Naive thymus-derived CD4-positive, alpha-beta T cell (primary cell): Measurements from ENCODE around the gene FCN3. TPM values are rescaled to one million over a fixed set of nuclear protein-coding genes. Genes with fewer than 3 reads are reported as not detected.
A peak's percentile ranks its signal among the peaks of the same experiment; 100 is the strongest.

Experiments
- ATAC-seq: fragments of 150-1000 bp; cut with Tn5 transposase; 2 replicates; pipeline ENCODE4 v1.10.0; 2021; ENCODE audit warnings: mild to moderate bottlenecking, moderate library complexity
- CTCF ChIA-PET: fragments of 350-600 bp; sonication (Branson Sonifier 250); formaldehyde crosslinking; loops from one replicate; lab custom pipeline; 2021; ENCODE audit warnings: antibody characterized with exemption; lab: Charles Lee
- POLR2A ChIA-PET: fragments of 350-600 bp; sonication (Branson Sonifier 250); formaldehyde crosslinking; loops from one replicate; lab custom pipeline; 2021; ENCODE audit warnings: antibody characterized with exemption, inconsistent platforms; lab: Charles Lee
- DNase-seq, 9 donors: peaks; one replicate each; pipeline versions ENCODE4 v3.0.0 to v3.0.0-alpha.2; 2020 to 2022; ENCODE audit warnings: mixed read lengths in 1 of 9
- H3K27ac ChIP-seq: one replicate; pipeline ENCODE4 v1.7.0; 2013; ENCODE audit warnings: mild to moderate bottlenecking, low read depth, low read length, moderate library complexity
- H3K27me3 ChIP-seq, 2 donors: one replicate each; pipeline ENCODE4 v1.7.0; 2013; ENCODE audit warnings: low read length in 2 of 2, mild to moderate bottlenecking in 2 of 2, moderate library complexity in 2 of 2; ENCODE audit not compliant: control insufficient read depth in 2 of 2, insufficient read depth in 2 of 2
- H3K36me3 ChIP-seq, 3 experiments: 1 replicate in 2 of 3; 2 replicates in 1 of 3; pipeline ENCODE4 v1.7.0; 2013; ENCODE audit warnings: low read length in 3 of 3, mild to moderate bottlenecking in 3 of 3, moderate library complexity in 1 of 3; ENCODE audit not compliant: insufficient read depth in 3 of 3, control insufficient read depth in 2 of 3
- H3K4me1 ChIP-seq, 2 donors: one replicate each; pipeline ENCODE4 v1.7.0; 2013; ENCODE audit warnings: low read length in 2 of 2, mild to moderate bottlenecking in 2 of 2, moderate library complexity in 1 of 2; ENCODE audit not compliant: control insufficient read depth in 2 of 2, insufficient read depth in 2 of 2
- H3K4me3 ChIP-seq: 2 replicates; pipeline ENCODE4 v1.7.0; 2013; ENCODE audit warnings: mild to moderate bottlenecking, low read length
- H3K9me3 ChIP-seq, 3 experiments: 1 replicate in 2 of 3; 2 replicates in 1 of 3; pipeline ENCODE4 v1.7.0; 2013; ENCODE audit warnings: low read length in 3 of 3; ENCODE audit not compliant: control insufficient read depth in 2 of 3
- H3K27ac Mint-ChIP-seq, 9 donors: one replicate each; pipeline ENCODE4 v1.8.0; 2020 to 2022; ENCODE audit warnings: mixed read lengths in 9 of 9, mild to moderate bottlenecking in 8 of 9, moderate library complexity in 5 of 9, inconsistent platforms in 2 of 9
- H3K27me3 Mint-ChIP-seq, 5 donors: one replicate each; pipeline ENCODE4 v1.8.0; 2021 to 2022; ENCODE audit warnings: mixed read lengths in 5 of 5, mild to moderate bottlenecking in 1 of 5
- H3K36me3 Mint-ChIP-seq, 5 donors: one replicate each; pipeline ENCODE4 v1.8.0; 2020 to 2022; ENCODE audit warnings: mixed read lengths in 5 of 5, mild to moderate bottlenecking in 3 of 5, inconsistent platforms in 1 of 5
- H3K4me1 Mint-ChIP-seq, 7 donors: one replicate each; pipeline ENCODE4 v1.8.0; 2020 to 2022; ENCODE audit warnings: mixed read lengths in 7 of 7, mild to moderate bottlenecking in 3 of 7, inconsistent platforms in 1 of 7
- H3K4me3 Mint-ChIP-seq, 10 donors: one replicate each; pipeline ENCODE4 v1.8.0; 2020 to 2022; ENCODE audit warnings: mild to moderate bottlenecking in 10 of 10, mixed read lengths in 10 of 10, moderate library complexity in 6 of 10, inconsistent platforms in 2 of 10
- H3K9me3 Mint-ChIP-seq, 11 donors: one replicate each; pipeline ENCODE4 v1.8.0; 2020 to 2022; ENCODE audit warnings: mixed read lengths in 11 of 11, mild to moderate bottlenecking in 4 of 11, inconsistent platforms in 1 of 11, moderate library complexity in 1 of 11
- intact Hi-C, 2 donors: fragments of 100-400 bp; cut with micrococcal nuclease; formaldehyde crosslinking; loops; one replicate each; pipeline ENCODE4 v1.15.1; 2023
- polyA plus RNA-seq, 2 donors: library from polyadenylated mRNA; unstranded; fragments of 300-500 nt; fragmentation: Illumina TruSeq; gene quantifications; one replicate each; pipeline ENCODE4 v1.2.3, GENCODE V29; 2021
- total RNA-seq, 6 experiments: library from RNA in 5 of 6; stranded (reverse) in 5 of 6; gene quantifications; 1 replicate in 5 of 6; 2 replicates in 1 of 6; pipeline ENCODE4 v1.2.3 and lab custom pipeline; 2021 to 2026

FCN3 gene
- total and polyA plus RNA-seq, 7 experiments from 2014 or later, result not detected

DNA sequence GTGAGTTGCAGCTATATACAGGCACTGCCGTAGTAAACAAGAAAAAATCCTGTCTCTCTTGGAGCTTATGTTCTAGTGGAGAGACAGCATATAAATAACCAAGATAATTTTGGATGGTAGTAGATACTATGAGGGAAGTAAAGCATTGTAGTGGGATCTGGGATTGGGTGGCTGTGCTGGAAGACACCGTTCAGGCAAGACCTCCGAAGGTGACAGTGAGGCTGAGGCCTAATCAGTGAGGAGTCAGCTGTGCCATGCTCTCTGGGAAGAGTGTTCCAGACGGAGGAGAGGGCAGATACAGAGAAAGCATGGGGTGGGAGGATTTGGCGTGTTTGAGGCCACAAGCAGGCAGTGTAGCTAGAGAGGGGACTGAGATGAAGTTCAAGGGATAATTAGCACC lies 46.7 kb downstream of the FCN3 start:
- peak overlapping the region in 2 of 10 donors; percentile 8 to 18 for H3K4me3 Mint-ChIP-seq
- no peaks in the 10 kb centered on the region for H3K9me3 Mint-ChIP-seq
- Histone ChIP-seq H3K27me3 (no peaks in the 10 kb centered on the region), H3K27ac (no peak overlapping the region), H3K36me3 (peaks cover 8 to 67% (median 13%) of the 10 kb centered on the region in 3 experiments), H3K4me3 (no peak overlapping the region), H3K9me3 (no peaks in the 10 kb centered on the region), H3K4me1 (peaks cover 16 to 23% of the 10 kb centered on the region in 2 donors)
- intact Hi-C loops, result loop anchor here in 1 of 2 donors (10.0 kb wide), 1 partner anchor 277 kb away; the partner anchor contains the start of gene AHDC1
- peaks cover 53 to 91% (median 76%) of the 10 kb centered on the region in 7 donors for H3K4me1 Mint-ChIP-seq
- CTCF ChIA-PET, result interaction anchor here (1.1 to 1.9 kb wide), 3 partner anchors 14 to 29 kb away, joined by 3 to 6 read pairs (median 3); partner anchors contain the start of gene SYTL1
- ATAC-seq (no peak), DNase-seq (no peak)
- peaks cover 0 to 31% (median 5%) of the 10 kb centered on the region in 5 donors for H3K36me3 Mint-ChIP-seq
- peak overlapping the region in 5 of 9 donors; percentile 28 to 89 (median 56) for H3K27ac Mint-ChIP-seq
- POLR2A ChIA-PET, result interaction anchor here (1.0 to 2.5 kb wide), 3 partner anchors 11 to 19 kb away, joined by 3 to 10 read pairs (median 5); no protein-coding TSS in a partner anchor
- H3K27me3 Mint-ChIP-seq, result no peaks in the 10 kb centered on the region

DNA sequence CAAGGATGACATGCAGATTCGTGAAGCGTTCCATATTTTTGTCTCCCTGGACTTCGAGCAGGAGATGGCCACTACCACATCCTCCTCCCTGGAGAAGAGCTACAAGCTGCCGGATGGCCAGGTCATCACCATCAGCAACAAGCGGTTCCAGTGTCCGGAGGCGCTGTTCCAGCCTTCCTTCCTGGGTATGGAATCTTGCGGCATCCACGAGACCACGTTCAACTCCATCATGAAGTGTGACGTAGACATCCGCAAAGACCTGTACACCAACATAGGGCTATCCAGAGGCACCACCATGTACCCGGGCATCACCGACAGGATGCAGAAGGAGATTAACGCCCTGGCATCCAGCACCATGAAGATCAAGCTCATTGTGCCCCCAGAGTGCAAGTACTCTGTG lies 49.3 kb downstream of the FCN3 start:
- H3K9me3 ChIP-seq, result no peaks in the 10 kb centered on the region
- H3K27ac Mint-ChIP-seq, result peak overlapping the region in 1 of 9 donors; percentile 9
- H3K4me3 Mint-ChIP-seq, result peak overlapping the region in 5 of 10 donors; percentile 17 to 94 (median 52)
- no peak overlapping the region for H3K27ac ChIP-seq
- peaks cover 0 to 45% (median 6%) of the 10 kb centered on the region in 3 experiments for H3K36me3 ChIP-seq
- POLR2A ChIA-PET, result interaction anchor here (0.6 to 4.0 kb wide), 3 partner anchors 16 to 106 kb away, joined by 3 to 28 read pairs (median 10); partner anchors contain the start of gene SYTL1
- H3K27me3 Mint-ChIP-seq, result no peaks in the 10 kb centered on the region
- H3K4me1 Mint-ChIP-seq, result peaks cover 41 to 82% (median 76%) of the 10 kb centered on the region in 7 donors
- no peaks in the 10 kb centered on the region for H3K27me3 ChIP-seq
- intact Hi-C loops, result loop anchor here in 1 of 2 donors (10.0 kb wide), 1 partner anchor 280 kb away; the partner anchor contains the start of gene AHDC1
- H3K4me3 ChIP-seq, result no peak overlapping the region
- H3K4me1 ChIP-seq, result peaks cover 18 to 27% of the 10 kb centered on the region in 2 donors
- no peak for ATAC-seq
- CTCF ChIA-PET, result interaction anchor here (1.7 to 1.8 kb wide), 2 partner anchors 32 to 344 kb away, joined by 4 to 8 read pairs; no protein-coding TSS in a partner anchor
- no peak for DNase-seq
- H3K36me3 Mint-ChIP-seq, result peaks cover 0 to 24% (median 5%) of the 10 kb centered on the region in 5 donors
- no peaks in the 10 kb centered on the region for H3K9me3 Mint-ChIP-seq

DNA sequence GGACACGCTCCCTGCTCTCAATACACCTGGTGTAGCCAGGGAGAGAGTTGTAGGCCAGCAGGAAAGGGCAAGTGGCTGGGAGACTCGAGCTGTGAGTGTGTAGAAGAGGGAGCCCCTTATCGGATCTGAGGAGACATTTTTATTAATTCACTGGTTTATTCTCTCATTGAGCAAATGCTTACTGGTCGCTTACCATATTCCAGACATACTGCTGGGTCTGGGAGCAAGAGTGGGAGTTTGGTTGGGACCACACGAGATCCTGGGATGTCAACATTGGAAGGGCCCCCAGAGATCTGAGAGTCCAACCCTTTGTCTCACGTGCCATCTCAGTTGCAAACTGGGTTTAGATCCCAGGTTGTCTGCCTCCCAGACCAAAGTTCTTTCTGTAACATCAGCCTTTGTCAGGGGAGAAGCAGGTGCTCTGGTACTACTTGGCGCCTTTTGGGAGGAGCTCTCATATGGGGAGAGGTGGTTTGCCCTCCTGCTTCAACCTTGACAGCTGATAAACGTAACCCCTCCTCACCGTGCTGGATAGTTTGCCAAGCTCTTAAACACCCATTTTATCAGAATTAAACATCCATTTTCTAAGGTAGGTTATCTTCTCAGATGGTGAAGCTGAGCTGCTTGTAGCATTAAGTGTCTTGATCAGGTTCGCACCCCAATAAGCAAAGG lies 51.9 kb downstream of the FCN3 start:
- H3K9me3 ChIP-seq, result no peaks in the 10 kb centered on the region
- H3K4me3 ChIP-seq, result peak overlapping the region; percentile 91
- POLR2A ChIA-PET, result interaction anchor here (0.6 to 4.0 kb wide), 12 partner anchors 10 to 1871 kb away, joined by 3 to 28 read pairs (median 4); partner anchors contain the start of gene SYTL1
- Mint-ChIP-seq H3K4me1 (peaks cover 26 to 64% (median 58%) of the 10 kb centered on the region in 7 donors), H3K36me3 (peaks cover 0 to 21% (median under 1%) of the 10 kb centered on the region in 5 donors), H3K27ac (peak overlapping the region; percentile 88 to 97 (median 93)), H3K4me3 (peak overlapping the region; percentile 91 to 99 (median 96)), H3K9me3 (no peaks in the 10 kb centered on the region), H3K27me3 (peaks cover 0 to 5% (median 3%) of the 10 kb centered on the region in 5 donors)
- peaks cover 18 to 24% of the 10 kb centered on the region in 2 donors for H3K4me1 ChIP-seq
- CTCF ChIA-PET, result interaction anchor here (0.5 to 2.2 kb wide), 7 partner anchors 11 to 277 kb away, joined by 3 to 10 read pairs (median 4); partner anchors contain the start of genes GPR3 and SLC9A1
- peak in 1 of 9 donors; percentile 20 for DNase-seq
- no peaks in the 10 kb centered on the region for H3K27me3 ChIP-seq
- H3K36me3 ChIP-seq, result peaks cover 0 to 28% (median 0%) of the 10 kb centered on the region in 3 experiments
- H3K27ac ChIP-seq, result peak overlapping the region; percentile 95
- intact Hi-C loops, result loop anchor here (1.0 to 10.0 kb wide), 14 partner anchors 20 to 765 kb away; partner anchors contain the start of genes AHDC1 (in 2 of the 2), SLC9A1 (in 2 of the 2), WDTC1 (in 2 of the 2) and EYA3 (in 1 of the 2)
- no peak for ATAC-seq

DNA sequence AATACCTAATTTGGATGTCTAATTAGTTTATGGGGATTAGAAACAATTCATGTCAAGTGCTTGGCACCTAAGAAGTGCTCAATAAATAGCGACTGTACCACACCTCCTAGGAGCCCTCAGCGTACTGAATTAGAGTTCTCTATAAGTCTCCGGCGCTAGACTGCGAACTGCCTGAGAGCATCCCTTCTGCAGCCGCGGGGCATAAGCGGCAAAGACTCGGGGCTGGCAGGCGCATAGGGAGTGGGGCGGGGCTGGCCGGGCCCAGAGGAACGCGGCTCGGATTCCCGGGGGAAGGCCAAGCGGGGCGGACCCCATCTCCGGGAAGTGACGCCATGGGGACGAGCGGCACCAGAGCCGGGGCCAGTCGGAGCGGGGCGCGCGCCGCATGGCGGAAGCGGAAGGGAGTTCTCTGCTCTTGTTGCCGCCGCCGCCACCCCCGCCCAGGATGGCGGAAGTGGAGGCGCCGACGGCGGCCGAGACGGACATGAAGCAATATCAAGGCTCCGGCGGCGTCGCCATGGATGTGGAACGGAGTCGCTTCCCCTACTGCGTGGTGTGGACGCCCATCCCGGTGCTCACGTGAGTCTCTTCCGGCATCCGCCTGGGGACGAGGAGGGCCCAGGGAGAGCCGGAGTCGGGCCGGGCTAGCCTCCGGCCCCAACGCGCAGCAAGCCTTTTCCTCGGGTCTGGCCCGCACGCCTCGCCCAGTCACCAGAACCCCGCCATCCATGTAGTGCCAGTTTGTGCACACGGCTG lies 52.6 kb downstream of the FCN3 start, which contains the start of gene TMEM222:
TSS of gene TMEM222 (plus strand) at position 351 of the 756 bp plus-strand sequence. CDS start at position 386, 35 bp downstream.
- Histone ChIP-seq H3K4me3 (peak within 1 kb of the TSS; percentile 91), H3K4me1 (peaks cover 18 to 22% of the 10 kb centered on the region in 2 donors), H3K27me3 (no peaks in the 10 kb centered on the region), H3K9me3 (no peaks in the 10 kb centered on the region), H3K36me3 (peaks cover 0 to 26% (median 0%) of the 10 kb centered on the region in 3 experiments), H3K27ac (peak within 1 kb of the TSS; percentile 95)
- CTCF ChIA-PET, result interaction anchor here (1.0 to 1.7 kb wide), 2 partner anchors 11 to 44 kb away, joined by 3 to 10 read pairs; no protein-coding TSS in a partner anchor
- intact Hi-C loops, result loop anchor here (1.0 to 10.0 kb wide), 14 partner anchors 20 to 765 kb away; partner anchors contain the start of genes AHDC1 (in 2 of the 2), WDTC1 (in 2 of the 2), EYA3 (in 1 of the 2) and FAM76A (in 1 of the 2)
- no peaks in the 10 kb centered on the region for H3K9me3 Mint-ChIP-seq
- H3K4me1 Mint-ChIP-seq, result peaks cover 22 to 59% (median 54%) of the 10 kb centered on the region in 7 donors
- H3K4me3 Mint-ChIP-seq, result peak within 1 kb of the TSS; percentile 91 to 99 (median 96)
- H3K27ac Mint-ChIP-seq, result peak within 1 kb of the TSS; percentile 88 to 97 (median 93)
- peaks cover 0 to 20% (median 0%) of the 10 kb centered on the region in 5 donors for H3K36me3 Mint-ChIP-seq
- H3K27me3 Mint-ChIP-seq, result peaks cover 0 to 5% (median 3%) of the 10 kb centered on the region in 5 donors
- POLR2A ChIA-PET, result interaction anchor here (0.8 to 4.0 kb wide), 4 partner anchors 21 to 341 kb away, joined by 3 to 28 read pairs (median 5); partner anchors contain the start of gene SYTL1
- peak; percentile 94 to 99 (median 97) for DNase-seq
- ATAC-seq, result peak; percentile 98
